Measurements from ENCODE around the gene FILIP1L.

DNA sequence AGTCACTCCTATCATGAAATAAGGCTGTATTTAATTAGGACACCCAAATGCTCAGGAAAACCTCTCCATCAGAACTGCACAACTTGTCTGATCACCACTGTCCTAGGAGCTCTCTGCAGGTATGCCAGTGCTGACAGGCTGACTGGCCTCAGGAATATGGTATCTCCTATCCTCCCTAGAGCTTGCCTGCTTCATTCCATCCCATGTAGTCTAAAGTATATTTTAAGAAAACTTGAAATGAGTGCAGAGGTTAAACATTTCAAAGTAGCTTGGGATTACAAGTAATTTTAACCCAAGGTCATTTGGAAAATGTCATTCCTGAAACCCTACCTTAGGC lies 23.7 kb downstream of the FILIP1L start:
- no peak for TF ChIP-seq POLR2A (IDR thresholded peaks at IDR 0.05)
- TF ChIP-seq, protein P1, sequence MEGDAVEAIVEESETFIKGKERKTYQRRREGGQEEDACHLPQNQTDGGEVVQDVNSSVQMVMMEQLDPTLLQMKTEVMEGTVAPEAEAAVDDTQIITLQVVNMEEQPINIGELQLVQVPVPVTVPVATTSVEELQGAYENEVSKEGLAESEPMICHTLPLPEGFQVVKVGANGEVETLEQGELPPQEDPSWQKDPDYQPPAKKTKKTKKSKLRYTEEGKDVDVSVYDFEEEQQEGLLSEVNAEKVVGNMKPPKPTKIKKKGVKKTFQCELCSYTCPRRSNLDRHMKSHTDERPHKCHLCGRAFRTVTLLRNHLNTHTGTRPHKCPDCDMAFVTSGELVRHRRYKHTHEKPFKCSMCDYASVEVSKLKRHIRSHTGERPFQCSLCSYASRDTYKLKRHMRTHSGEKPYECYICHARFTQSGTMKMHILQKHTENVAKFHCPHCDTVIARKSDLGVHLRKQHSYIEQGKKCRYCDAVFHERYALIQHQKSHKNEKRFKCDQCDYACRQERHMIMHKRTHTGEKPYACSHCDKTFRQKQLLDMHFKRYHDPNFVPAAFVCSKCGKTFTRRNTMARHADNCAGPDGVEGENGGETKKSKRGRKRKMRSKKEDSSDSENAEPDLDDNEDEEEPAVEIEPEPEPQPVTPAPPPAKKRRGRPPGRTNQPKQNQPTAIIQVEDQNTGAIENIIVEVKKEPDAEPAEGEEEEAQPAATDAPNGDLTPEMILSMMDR (IDR thresholded peaks at IDR 0.05) = no peak
- TF ChIP-seq EP300 (IDR thresholded peaks at IDR 0.05) = no peak
